ENCODE data around the gene ANGPTL5. TPM values are rescaled to one million over a fixed set of nuclear protein-coding genes. Genes with fewer than 3 reads are reported as not detected.

ANGPTL5 gene
- polyA plus RNA-seq, 3 donors, result not detected

- intact Hi-C loops (cut with micrococcal nuclease), result no loop called here
- Histone ChIP-seq H3K27ac (ENCODE audit: low read depth in 1 of 2, low read length in 2 of 2) (no peak overlapping the region), H3K4me3 (replicated peaks in 1 of 3; ENCODE audit: low read depth in 2 of 3, low read length in 3 of 3) (no peak overlapping the region), H3K27me3 (ENCODE audit: control insufficient read depth in 2 of 2, insufficient read depth in 2 of 2, low read length in 2 of 2) (no peaks in the 10 kb centered on the region), H3K79me2 (ENCODE audit: insufficient read depth, low read length) (no peaks in the 10 kb centered on the region), H3K4me1 (ENCODE audit: control insufficient read depth in 1 of 2, insufficient read depth in 2 of 2, low read length in 2 of 2) (no peaks in the 10 kb centered on the region), H3K36me3 (replicated peaks in 1 of 2; ENCODE audit: control insufficient read depth in 1 of 2, insufficient read depth in 2 of 2, low read length in 2 of 2) (no peaks in the 10 kb centered on the region), H3K9me3 (replicated peaks in 1 of 2; ENCODE audit: control insufficient read depth in 1 of 2, insufficient read depth in 1 of 2, low read length in 2 of 2) (no peaks in the 10 kb centered on the region), H4K20me1 (ENCODE audit: insufficient read depth, low read length) (no peaks in the 10 kb centered on the region), H3K9ac (ENCODE audit: insufficient read depth, low read length, poor library complexity, severe bottlenecking) (no peak overlapping the region), H3K4me2 (replicated peaks; ENCODE audit: extremely low read depth, low read length, poor library complexity, severe bottlenecking) (no peak overlapping the region), H2AFZ (ENCODE audit: insufficient read depth, low read depth, low read length, poor library complexity, severe bottlenecking) (no peak overlapping the region)
- 70% methylated on average over 2 of the region's 3 CpGs for WGBS (ENCODE audit: insufficient coverage)
- Mint-ChIP-seq H3K4me3 (no peak overlapping the region), H3K27ac (no peak overlapping the region), H3K36me3 (no peaks in the 10 kb centered on the region), H3K9me3 (peaks cover 0 to 11% (median 2%) of the 10 kb centered on the region in 7 donors), H3K4me1 (no peaks in the 10 kb centered on the region), H3K27me3 (ENCODE audit: low read depth in 3 of 3) (no peaks in the 10 kb centered on the region)
- no peak for DNase-seq
- no peak for TF ChIP-seq CTCF (IDR thresholded peaks at IDR 0.05)
Measured at GRCh38 chr11:101955278-101955677, 39.0 kb upstream of the ANGPTL5 start.

- no peak for DNase-seq
- Mint-ChIP-seq H3K4me1 (no peaks in the 10 kb centered on the region), H3K9me3 (peaks cover 0 to 3% (median 0%) of the 10 kb centered on the region in 7 donors), H3K4me3 (no peak overlapping the region), H3K27me3 (ENCODE audit: low read depth in 3 of 3) (no peaks in the 10 kb centered on the region), H3K36me3 (no peaks in the 10 kb centered on the region), H3K27ac (no peak overlapping the region)
- no peaks in the 10 kb centered on the region for H4K20me1 ChIP-seq (ENCODE audit: insufficient read depth, low read length)
- no CpG with 5 or more reads among the region's 1 CpG for WGBS (ENCODE audit: insufficient coverage)
- no peaks in the 10 kb centered on the region for H3K79me2 ChIP-seq (ENCODE audit: insufficient read depth, low read length)
- H2AFZ ChIP-seq (ENCODE audit: insufficient read depth, low read depth, low read length, poor library complexity, severe bottlenecking), result no peak overlapping the region
- no peak for TF ChIP-seq CTCF (IDR thresholded peaks at IDR 0.05)
- no peaks in the 10 kb centered on the region for H3K9me3 ChIP-seq (replicated peaks in 1 of 2; ENCODE audit: control insufficient read depth in 1 of 2, insufficient read depth in 1 of 2, low read length in 2 of 2)
- intact Hi-C loops (cut with micrococcal nuclease), result no loop called here
- H3K4me2 ChIP-seq (replicated peaks; ENCODE audit: extremely low read depth, low read length, poor library complexity, severe bottlenecking), result no peak overlapping the region
- H3K27ac ChIP-seq (ENCODE audit: low read depth in 1 of 2, low read length in 2 of 2), result no peak overlapping the region
- H3K36me3 ChIP-seq (replicated peaks in 1 of 2; ENCODE audit: control insufficient read depth in 1 of 2, insufficient read depth in 2 of 2, low read length in 2 of 2), result no peaks in the 10 kb centered on the region
- no peaks in the 10 kb centered on the region for H3K4me1 ChIP-seq (ENCODE audit: control insufficient read depth in 1 of 2, insufficient read depth in 2 of 2, low read length in 2 of 2)
- no peak overlapping the region for H3K9ac ChIP-seq (ENCODE audit: insufficient read depth, low read length, poor library complexity, severe bottlenecking)
- no peak overlapping the region for H3K4me3 ChIP-seq (replicated peaks in 1 of 3; ENCODE audit: low read depth in 2 of 3, low read length in 3 of 3)
- no peaks in the 10 kb centered on the region for H3K27me3 ChIP-seq (ENCODE audit: control insufficient read depth in 2 of 2, insufficient read depth in 2 of 2, low read length in 2 of 2)
Measured at GRCh38 chr11:101949680-101950220, 33.4 kb upstream of the ANGPTL5 start.
